Brain microvascular endothelial cell (primary cell): Measurements from ENCODE around the gene KCNMA1.

Experiments
- DNase-seq: peaks from one replicate; pipeline ENCODE4 v3.0.0-alpha.2; 2020
- H3K27ac ChIP-seq: fragments of 250-450 bp; sonication (Bioruptor Pico); 2 replicates; pipeline ENCODE4 v1.5.1; 2020; ENCODE audit warnings: mild to moderate bottlenecking, moderate library complexity
- H3K27me3 ChIP-seq: fragments of 250-450 bp; sonication (Bioruptor Pico); replicated peaks from 2 replicates; pipeline ENCODE4 v1.5.1; 2020; ENCODE audit warnings: mild to moderate bottlenecking
- H3K36me3 ChIP-seq: fragments of 250-450 bp; sonication (Bioruptor Pico); replicated peaks from 2 replicates; pipeline ENCODE4 v1.5.1; 2020; ENCODE audit warnings: mild to moderate bottlenecking
- H3K4me3 ChIP-seq: 2 replicates; pipeline ENCODE4 v1.5.1; 2011; ENCODE audit warnings: low read depth, mild to moderate bottlenecking, control low read depth, low read length, moderate library complexity
- in situ Hi-C: cut with HindIII; loops from 2 replicates; pipeline ENCODE4 v1.10.0; 2017; ENCODE audit warnings: low sequenced_read_pairs, low pct_ligation_motif_present
- TF ChIP-seq, protein P1 (sequence below): IDR thresholded peaks from 2 replicates; pipeline ENCODE4 v1.5.1; 2011; ENCODE audit warnings: low read depth, mild to moderate bottlenecking, moderate library complexity, low read length, control low read depth, inconsistent platforms; ENCODE audit errors: missing control alignments

KCNMA1 gene

DNA sequence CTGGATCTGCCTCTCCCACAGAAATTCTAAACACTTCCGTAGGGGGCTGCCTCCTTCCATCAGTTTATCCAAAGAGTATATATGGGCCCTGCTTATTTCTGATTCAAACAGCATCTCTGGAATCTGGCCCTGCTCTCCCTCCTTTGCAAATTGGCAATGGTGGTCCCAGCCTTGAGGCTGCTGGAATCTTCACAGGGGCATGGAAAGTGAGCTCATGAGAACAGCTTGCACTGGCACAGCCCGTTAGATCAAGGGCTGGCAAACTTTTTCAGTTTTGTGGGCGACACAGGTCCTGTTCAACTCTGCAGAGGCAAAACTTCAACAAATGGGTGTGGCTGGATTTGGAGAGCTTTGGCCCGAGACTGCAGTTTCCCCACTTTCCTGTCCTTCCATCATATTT, 526.9 kb downstream of the KCNMA1 start:
- no peaks in the 10 kb centered on the region for H3K36me3 ChIP-seq
- TF ChIP-seq, protein P1, sequence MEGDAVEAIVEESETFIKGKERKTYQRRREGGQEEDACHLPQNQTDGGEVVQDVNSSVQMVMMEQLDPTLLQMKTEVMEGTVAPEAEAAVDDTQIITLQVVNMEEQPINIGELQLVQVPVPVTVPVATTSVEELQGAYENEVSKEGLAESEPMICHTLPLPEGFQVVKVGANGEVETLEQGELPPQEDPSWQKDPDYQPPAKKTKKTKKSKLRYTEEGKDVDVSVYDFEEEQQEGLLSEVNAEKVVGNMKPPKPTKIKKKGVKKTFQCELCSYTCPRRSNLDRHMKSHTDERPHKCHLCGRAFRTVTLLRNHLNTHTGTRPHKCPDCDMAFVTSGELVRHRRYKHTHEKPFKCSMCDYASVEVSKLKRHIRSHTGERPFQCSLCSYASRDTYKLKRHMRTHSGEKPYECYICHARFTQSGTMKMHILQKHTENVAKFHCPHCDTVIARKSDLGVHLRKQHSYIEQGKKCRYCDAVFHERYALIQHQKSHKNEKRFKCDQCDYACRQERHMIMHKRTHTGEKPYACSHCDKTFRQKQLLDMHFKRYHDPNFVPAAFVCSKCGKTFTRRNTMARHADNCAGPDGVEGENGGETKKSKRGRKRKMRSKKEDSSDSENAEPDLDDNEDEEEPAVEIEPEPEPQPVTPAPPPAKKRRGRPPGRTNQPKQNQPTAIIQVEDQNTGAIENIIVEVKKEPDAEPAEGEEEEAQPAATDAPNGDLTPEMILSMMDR, result no peak
- in situ Hi-C loops, result no loop called here
- no peak for DNase-seq
- H3K27me3 ChIP-seq, result no peaks in the 10 kb centered on the region
- H3K27ac ChIP-seq, result peak overlapping the region; percentile 10
- H3K4me3 ChIP-seq, result no peak overlapping the region

- TF ChIP-seq, protein P1, result no peak
- no peak overlapping the region for H3K27ac ChIP-seq
- no peak overlapping the region for H3K4me3 ChIP-seq
- DNase-seq, result no peak
- H3K27me3 ChIP-seq, result no peaks in the 10 kb centered on the region
- in situ Hi-C loops, result no loop called here
- H3K36me3 ChIP-seq, result no peaks in the 10 kb centered on the region
These were observed 528.1 kb downstream of the KCNMA1 start for GRCh38 chr10:77109351-77109994.

- TF ChIP-seq, protein P1, result no peak
- Histone ChIP-seq H3K27me3 (no peaks in the 10 kb centered on the region), H3K27ac (no peak overlapping the region), H3K4me3 (no peak overlapping the region), H3K36me3 (no peaks in the 10 kb centered on the region)
- in situ Hi-C loops, result no loop called here
- DNase-seq, result no peak
These were observed 530.9 kb downstream of the KCNMA1 start for GRCh38 chr10:77106676-77107075.

- no peak for DNase-seq
- no peaks in the 10 kb centered on the region for H3K36me3 ChIP-seq
- TF ChIP-seq, protein P1, result no peak
- H3K27me3 ChIP-seq, result no peaks in the 10 kb centered on the region
- H3K4me3 ChIP-seq, result no peak overlapping the region
- in situ Hi-C loops, result no loop called here
- H3K27ac ChIP-seq, result no peak overlapping the region
These were observed 531.8 kb downstream of the KCNMA1 start for GRCh38 chr10:77105761-77106221.

- peak overlapping the region; percentile 56 for H3K27ac ChIP-seq
- in situ Hi-C loops, result no loop called here
These were observed 533.1 kb downstream of the KCNMA1 start for GRCh38 chr10:77104459-77104980.

More at GRCh38 chr10:77104459-77104980, 533.1 kb downstream of the KCNMA1 start:
- DNase-seq, result peak; percentile 91
- no peaks in the 10 kb centered on the region for H3K36me3 ChIP-seq
- TF ChIP-seq, protein P1, result no peak
- H3K4me3 ChIP-seq, result no peak overlapping the region
- H3K27me3 ChIP-seq, result no peaks in the 10 kb centered on the region
